PC-3 (cell line): ENCODE results near the gene GRIK1. TPM values are rescaled to one million over a fixed set of nuclear protein-coding genes. Genes with fewer than 3 reads are reported as not detected.

ENCODE experiments used
- ATAC-seq: fragments of 200-7000 bp; cut with Tn5 transposase; 2 replicates; pipeline ENCODE4 v1.9.1; 2020; ENCODE audit warnings: mild to moderate bottlenecking, moderate library complexity
- BruUV-seq: library from RNA; stranded (reverse); fragments of 400-500 nt; replicated peaks from 2 replicates; lab custom pipeline; 2021; lab: Mats Ljungman, UMichigan
- CTCF ChIA-PET: fragments of 300-600 bp; sonication (Branson Sonifier 250); formaldehyde crosslinking; loops from one replicate; lab custom pipeline; 2022; ENCODE audit warnings: antibody characterized with exemption; lab: Charles Lee
- POLR2A ChIA-PET: fragments of 300-600 bp; sonication (Branson Sonifier 250); formaldehyde crosslinking; loops from one replicate; lab custom pipeline; 2022; ENCODE audit warnings: antibody characterized with exemption; ENCODE audit not compliant: unreplicated experiment; lab: Charles Lee
- DNase-seq: peaks from one replicate; pipeline ENCODE4 v3.0.0-alpha.2; 2015
- H2AFZ ChIP-seq: fragments of 300-600 bp; sonication (generic); 2 replicates; pipeline ENCODE4 v1.6.0; 2016; ENCODE audit warnings: antibody characterized with exemption, low read length
- H3F3A ChIP-seq: fragments of 300-600 bp; sonication (generic); one replicate; pipeline ENCODE4 v1.6.0; 2017; ENCODE audit warnings: antibody characterized with exemption, low read length, control low read depth, mild to moderate bottlenecking; ENCODE audit not compliant: unreplicated experiment
- H3K27ac ChIP-seq: fragments of 300-600 bp; sonication (generic); 2 replicates; pipeline ENCODE4 v1.5.1; 2016; ENCODE audit warnings: mild to moderate bottlenecking, low read length
- H3K27me3 ChIP-seq: fragments of 300-600 bp; sonication (generic); 2 replicates; pipeline ENCODE4 v1.6.1; 2016; ENCODE audit warnings: low read length, mixed read lengths
- H3K36me3 ChIP-seq: fragments of 300-600 bp; sonication (generic); 2 replicates; pipeline ENCODE4 v1.6.1; 2016; ENCODE audit warnings: low read depth, mixed run types, low read length, mixed read lengths
- H3K4me1 ChIP-seq: fragments of 300-600 bp; sonication (generic); 2 replicates; pipeline ENCODE4 v1.5.1; 2016; ENCODE audit warnings: low read length; ENCODE audit not compliant: insufficient read depth
- H3K4me2 ChIP-seq: fragments of 300-600 bp; sonication (generic); 2 replicates; pipeline ENCODE4 v1.6.0; 2016; ENCODE audit warnings: low read length
- H3K4me3 ChIP-seq: fragments of 300-600 bp; sonication (generic); 2 replicates; pipeline ENCODE4 v1.5.1; 2016; ENCODE audit warnings: mild to moderate bottlenecking, low read length, mixed read lengths
- H3K79me2 ChIP-seq: fragments of 300-600 bp; sonication (generic); 2 replicates; pipeline ENCODE4 v1.6.1; 2017; ENCODE audit warnings: low read length, mixed read lengths
- H3K9ac ChIP-seq: fragments of 300-600 bp; sonication (generic); 2 replicates; pipeline ENCODE4 v1.6.0; 2016; ENCODE audit warnings: mild to moderate bottlenecking, low read length
- H3K9me2 ChIP-seq: fragments of 300-600 bp; sonication (generic); replicated peaks from 2 replicates; pipeline ENCODE4 v1.6.1; 2016; ENCODE audit warnings: mixed run types, low read length, mixed read lengths
- H3K9me3 ChIP-seq: fragments of 300-600 bp; sonication (generic); 2 replicates; pipeline ENCODE4 v1.6.1; 2016; ENCODE audit warnings: low read length, mixed read lengths
- H4K20me1 ChIP-seq: fragments of 300-600 bp; sonication (generic); 2 replicates; pipeline ENCODE4 v1.6.1; 2016; ENCODE audit warnings: low read length, mixed read lengths
- EZH2 ChIP-seq: fragments of 300-600 bp; sonication (generic); IDR thresholded peaks from one replicate; pipeline ENCODE4 v1.6.1; 2017; ENCODE audit warnings: antibody characterized with exemption, mild to moderate bottlenecking, low read length; ENCODE audit not compliant: unreplicated experiment
- EZH2phosphoT487 ChIP-seq: fragments of 300-600 bp; sonication (generic); IDR thresholded peaks from 2 replicates; pipeline ENCODE4 v1.6.1; 2018; ENCODE audit warnings: mild to moderate bottlenecking, antibody characterized with exemption, low read length, borderline replicate concordance
- intact Hi-C: fragments of 100-400 bp; cut with micrococcal nuclease; formaldehyde crosslinking; loops from 2 replicates; pipeline ENCODE4 v1.9.0; 2023
- total RNA-seq: library from RNA; depleted of rRNA; stranded (reverse); fragments of >200 nt; gene quantifications from 2 replicates; pipeline ENCODE4 v1.2.3, GENCODE V29; 2014
- TF ChIP-seq, protein P1 (sequence below): fragments of 300-600 bp; sonication (generic); conservative IDR thresholded peaks from 2 replicates; pipeline ENCODE4 v1.5.1; 2017; ENCODE audit warnings: antibody characterized with exemption, low read depth, mild to moderate bottlenecking, low read length

GRIK1 gene
- total RNA-seq, 1 experiment from 2014 or later = not detected

DNA sequence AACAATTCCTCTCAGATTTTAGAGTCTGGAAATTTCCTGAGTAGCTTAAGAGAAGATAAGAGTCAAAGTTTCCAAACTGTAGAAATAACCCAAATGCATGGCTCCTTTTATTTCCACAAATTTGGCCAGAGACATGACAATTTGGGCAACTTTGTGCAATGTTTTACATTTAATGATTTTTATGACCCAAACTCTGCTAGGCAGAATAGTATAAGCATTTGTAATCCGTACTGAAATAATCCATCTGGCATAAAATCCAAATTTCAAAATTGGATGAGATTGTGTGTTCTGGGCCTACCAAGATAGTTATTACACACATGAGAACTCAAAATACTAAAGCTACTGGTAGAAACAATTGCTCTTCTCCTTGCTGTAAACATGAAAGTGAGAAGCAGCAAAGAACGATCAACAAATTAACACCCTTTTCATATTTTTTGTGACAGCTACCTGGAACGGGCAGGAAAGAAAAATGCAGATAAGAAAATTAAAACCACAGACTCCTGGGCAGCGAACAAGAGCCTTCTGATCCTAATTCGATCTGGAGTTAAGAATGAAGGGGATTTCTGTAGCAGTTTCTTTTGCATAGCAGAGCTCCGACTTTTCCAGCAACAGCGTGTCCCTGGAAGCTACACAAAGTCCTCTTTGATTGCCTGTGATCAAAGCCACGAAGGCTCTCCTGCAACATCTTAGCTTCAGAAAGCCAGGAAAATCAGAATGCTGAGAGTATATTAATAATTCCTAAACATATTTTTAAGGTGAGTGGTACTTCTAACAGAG is 191.2 kb downstream of the GRIK1 start:
- TF ChIP-seq EZH2phosphoT487 (no peak), EZH2 (no peak)
- TF ChIP-seq, protein P1, sequence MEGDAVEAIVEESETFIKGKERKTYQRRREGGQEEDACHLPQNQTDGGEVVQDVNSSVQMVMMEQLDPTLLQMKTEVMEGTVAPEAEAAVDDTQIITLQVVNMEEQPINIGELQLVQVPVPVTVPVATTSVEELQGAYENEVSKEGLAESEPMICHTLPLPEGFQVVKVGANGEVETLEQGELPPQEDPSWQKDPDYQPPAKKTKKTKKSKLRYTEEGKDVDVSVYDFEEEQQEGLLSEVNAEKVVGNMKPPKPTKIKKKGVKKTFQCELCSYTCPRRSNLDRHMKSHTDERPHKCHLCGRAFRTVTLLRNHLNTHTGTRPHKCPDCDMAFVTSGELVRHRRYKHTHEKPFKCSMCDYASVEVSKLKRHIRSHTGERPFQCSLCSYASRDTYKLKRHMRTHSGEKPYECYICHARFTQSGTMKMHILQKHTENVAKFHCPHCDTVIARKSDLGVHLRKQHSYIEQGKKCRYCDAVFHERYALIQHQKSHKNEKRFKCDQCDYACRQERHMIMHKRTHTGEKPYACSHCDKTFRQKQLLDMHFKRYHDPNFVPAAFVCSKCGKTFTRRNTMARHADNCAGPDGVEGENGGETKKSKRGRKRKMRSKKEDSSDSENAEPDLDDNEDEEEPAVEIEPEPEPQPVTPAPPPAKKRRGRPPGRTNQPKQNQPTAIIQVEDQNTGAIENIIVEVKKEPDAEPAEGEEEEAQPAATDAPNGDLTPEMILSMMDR = no peak
- POLR2A ChIA-PET = interaction anchor here (0.7 kb wide), 1 partner anchor 110 kb away, joined by 3 read pairs; no protein-coding TSS in a partner anchor
- CTCF ChIA-PET = no interaction called here
- Histone ChIP-seq H3K36me3 (no peaks in the 10 kb centered on the region), H4K20me1 (no peaks in the 10 kb centered on the region), H3K79me2 (no peaks in the 10 kb centered on the region), H2AFZ (no peak overlapping the region), H3K9ac (no peak overlapping the region), H3K4me2 (no peak overlapping the region), H3K27me3 (peaks cover 47% of the 10 kb centered on the region), H3K9me3 (no peaks in the 10 kb centered on the region), H3K27ac (no peak overlapping the region), H3K9me2 (no peaks in the 10 kb centered on the region), H3K4me1 (no peaks in the 10 kb centered on the region), H3K4me3 (no peak overlapping the region), H3F3A (no peaks in the 10 kb centered on the region)
- intact Hi-C loops = no loop called here
- DNase-seq (no peak), ATAC-seq (no peak)
- BruUV-seq = no TSS peak

DNA sequence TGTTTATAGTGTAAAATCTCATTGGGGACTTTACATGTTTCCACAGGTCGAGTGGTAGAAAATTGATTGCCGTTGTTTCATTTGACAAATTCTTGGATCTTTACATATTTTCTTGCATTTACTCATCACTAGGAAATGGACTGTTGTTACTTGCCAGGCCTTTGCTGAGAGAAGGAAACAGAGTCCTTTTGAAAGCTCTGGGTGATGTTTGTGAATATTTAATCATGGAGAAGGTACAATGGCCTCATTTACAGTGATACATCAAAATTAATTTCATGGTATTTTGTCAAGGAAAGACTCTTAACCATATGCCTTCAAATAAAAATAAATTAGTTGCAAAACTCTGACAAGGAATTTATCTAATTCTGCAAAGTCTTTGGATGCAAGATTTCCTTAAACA is 198.0 kb downstream of the GRIK1 start:
- no peaks in the 10 kb centered on the region for H3K4me1 ChIP-seq
- no peak overlapping the region for H3K27ac ChIP-seq
- no peaks in the 10 kb centered on the region for H3K9me2 ChIP-seq
- H3K27me3 ChIP-seq = peaks cover 47% of the 10 kb centered on the region
- no TSS peak for BruUV-seq
- H3K9me3 ChIP-seq = no peaks in the 10 kb centered on the region
- no peaks in the 10 kb centered on the region for H4K20me1 ChIP-seq
- no peak overlapping the region for H3K4me2 ChIP-seq
- DNase-seq (no peak), ATAC-seq (no peak)
- H2AFZ ChIP-seq = no peak overlapping the region
- no peaks in the 10 kb centered on the region for H3K36me3 ChIP-seq
- no peaks in the 10 kb centered on the region for H3F3A ChIP-seq
- intact Hi-C loops = no loop called here
- ChIA-PET POLR2A (no interaction called here), CTCF (no interaction called here)
- no peaks in the 10 kb centered on the region for H3K79me2 ChIP-seq
- no peak overlapping the region for H3K9ac ChIP-seq
- TF ChIP-seq EZH2 = no peak
- TF ChIP-seq EZH2phosphoT487 = no peak
- TF ChIP-seq, protein P1 = no peak
- no peak overlapping the region for H3K4me3 ChIP-seq

DNA sequence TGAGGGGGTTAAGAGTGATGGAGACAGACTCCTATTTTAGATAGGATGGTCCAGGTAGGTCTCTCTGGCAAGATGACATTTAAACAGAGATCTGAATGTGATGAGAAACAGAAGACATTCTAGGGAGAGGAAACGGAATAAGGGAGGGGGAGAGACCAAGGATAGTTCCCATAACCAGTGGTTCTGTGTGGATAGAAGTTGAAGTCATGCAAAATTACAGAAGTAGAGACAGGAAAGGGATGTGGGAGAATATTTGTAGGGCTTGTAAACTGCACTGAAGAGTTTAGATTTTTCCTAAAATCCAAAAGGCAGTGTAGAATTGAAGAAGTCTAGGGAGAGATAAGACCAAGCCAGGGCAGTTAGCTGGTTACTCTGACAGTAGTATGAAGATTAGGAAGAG is 200.6 kb downstream of the GRIK1 start:
- Histone ChIP-seq H3K4me2 (no peak overlapping the region), H3K4me1 (no peaks in the 10 kb centered on the region), H3K79me2 (no peaks in the 10 kb centered on the region), H4K20me1 (no peaks in the 10 kb centered on the region), H3K9me3 (no peaks in the 10 kb centered on the region), H2AFZ (no peak overlapping the region), H3F3A (no peaks in the 10 kb centered on the region), H3K4me3 (no peak overlapping the region), H3K9ac (no peak overlapping the region), H3K27me3 (peaks cover 27% of the 10 kb centered on the region), H3K9me2 (no peaks in the 10 kb centered on the region), H3K27ac (no peak overlapping the region), H3K36me3 (no peaks in the 10 kb centered on the region)
- CTCF ChIA-PET = no interaction called here
- intact Hi-C loops = no loop called here
- ATAC-seq (no peak), DNase-seq (no peak)
- POLR2A ChIA-PET = no interaction called here
- no TSS peak for BruUV-seq
- TF ChIP-seq EZH2phosphoT487 = no peak
- no peak for TF ChIP-seq EZH2
- TF ChIP-seq, protein P1 = no peak
